Endodermal cell (in vitro differentiated cells): ENCODE data around the gene PBX2. TPM values are rescaled to one million over a fixed set of nuclear protein-coding genes. Genes with fewer than 3 reads are reported as not detected.

Experiments used
- DNase-seq: peaks from one replicate; pipeline ENCODE4 v3.0.0-alpha.2; 2017
- H3K27ac ChIP-seq: 2 replicates; pipeline ENCODE4 v1.5.1; 2013; ENCODE audit warnings: mild to moderate bottlenecking, low read depth, low read length, moderate library complexity
- H3K27me3 ChIP-seq: 2 replicates; pipeline ENCODE4 v1.6.1; 2013; ENCODE audit warnings: mild to moderate bottlenecking, low read length, moderate library complexity; ENCODE audit not compliant: insufficient read depth, control insufficient read depth, poor library complexity, severe bottlenecking
- H3K36me3 ChIP-seq: 2 replicates; pipeline ENCODE4 v1.7.0; 2013; ENCODE audit warnings: mild to moderate bottlenecking, low read length, moderate library complexity; ENCODE audit not compliant: control insufficient read depth, insufficient read depth
- H3K4me1 ChIP-seq: one replicate; pipeline ENCODE4 v1.7.0; 2013; ENCODE audit warnings: low read length; ENCODE audit not compliant: control insufficient read depth, insufficient read depth
- H3K4me3 ChIP-seq: 2 replicates; pipeline ENCODE4 v1.5.1; 2013; ENCODE audit warnings: mild to moderate bottlenecking, low read length, moderate library complexity
- H3K9ac ChIP-seq: 2 replicates; pipeline ENCODE4 v1.6.1; 2013; ENCODE audit warnings: mild to moderate bottlenecking, low read length, moderate library complexity; ENCODE audit not compliant: poor library complexity, severe bottlenecking; ENCODE audit errors: extremely low read depth
- H3K9me3 ChIP-seq: 2 replicates; pipeline ENCODE4 v1.6.1; 2013; ENCODE audit warnings: mild to moderate bottlenecking, low read length, moderate library complexity; ENCODE audit not compliant: control insufficient read depth
- H3K27ac Mint-ChIP-seq: 2 replicates; pipeline ENCODE4 v1.8.0; 2020; ENCODE audit warnings: mixed read lengths
- H3K27me3 Mint-ChIP-seq: 2 replicates; pipeline ENCODE4 v1.8.0; 2021; ENCODE audit warnings: mild to moderate bottlenecking, mixed read lengths; ENCODE audit not compliant: insufficient read depth
- H3K36me3 Mint-ChIP-seq: 2 replicates; pipeline ENCODE4 v1.8.0; 2020; ENCODE audit warnings: low read depth, mixed read lengths
- H3K4me1 Mint-ChIP-seq: 2 replicates; pipeline ENCODE4 v1.8.0; 2020; ENCODE audit warnings: mixed read lengths
- H3K4me3 Mint-ChIP-seq: 2 replicates; pipeline ENCODE4 v1.8.0; 2020; ENCODE audit warnings: mild to moderate bottlenecking, moderate library complexity, mixed read lengths
- H3K9me3 Mint-ChIP-seq: 2 replicates; pipeline ENCODE4 v1.8.0; 2020; ENCODE audit warnings: mild to moderate bottlenecking, mixed read lengths
- WGBS, 2 experiments: methylation state at CpG; one replicate each; pipeline versions ENCODE4 v1.1.5 to v1.1.7; 2013; ENCODE audit warnings: missing lambda C conversion rate in 2 of 2, mixed read lengths in 1 of 2; ENCODE audit not compliant: insufficient coverage in 1 of 2, insufficient read length in 1 of 2; 5-methylcytosine and 5-hydroxymethylcytosine counted together
- total RNA-seq, 2 donors: library from RNA; stranded (reverse); fragmentation: NEBNext Ultra II Directional in 1 of 2; extraction: Animal tissue kit (Norgen Biotek cat#: 25700) in 1 of 2; gene quantifications; 2 replicates in 1 of 2; 3 replicates in 1 of 2; pipeline ENCODE4 v1.2.1, GENCODE V29; 2021
- TF ChIP-seq, protein P1 (sequence below): fragments of 200-600 bp; sonication (generic); conservative IDR thresholded peaks from 2 replicates; pipeline ENCODE4 v1.5.0; 2021; ENCODE audit warnings: antibody characterized with exemption, mild to moderate bottlenecking

Gene PBX2
- total RNA-seq, 2 donors from 2014 or later: 246 to 263 TPM

DNA sequence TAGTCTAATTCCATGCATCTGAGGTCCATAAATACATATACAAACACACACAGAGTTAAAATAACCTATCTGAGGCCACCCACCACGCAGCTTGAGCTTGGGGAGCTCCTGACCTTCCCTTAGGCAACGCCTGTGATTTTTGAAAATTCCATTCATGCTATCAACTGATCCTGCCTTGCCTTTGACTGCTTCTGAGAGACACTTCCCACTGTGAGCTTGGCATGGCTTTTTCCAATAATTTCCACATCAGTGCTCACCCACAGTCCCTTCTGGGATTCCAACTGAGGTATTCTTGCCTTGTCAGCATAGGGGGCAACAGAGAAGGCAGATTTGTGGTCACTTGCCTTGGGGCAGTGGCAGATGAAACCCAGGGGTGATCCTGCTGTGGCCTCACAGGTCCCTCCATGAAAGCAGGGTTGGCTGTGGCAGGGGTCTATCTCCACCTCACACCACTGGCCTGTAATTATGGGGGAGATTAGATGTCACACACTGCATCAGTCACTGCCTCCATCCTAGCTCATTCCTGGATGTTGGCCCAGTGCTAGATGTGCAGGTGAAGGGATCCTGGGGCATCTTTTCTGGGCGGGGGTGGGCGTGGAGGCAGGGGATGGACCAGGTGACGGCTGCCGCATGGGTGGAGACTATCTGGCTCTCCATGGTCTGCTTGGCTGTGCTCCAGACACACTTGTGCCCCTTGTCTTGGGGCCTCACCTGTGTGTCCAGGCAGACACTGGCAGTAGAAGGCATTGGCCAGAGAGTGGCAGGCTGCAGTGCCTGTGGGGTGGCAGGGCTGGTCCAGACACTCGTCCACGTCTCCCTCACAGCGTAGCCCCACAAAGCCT lies 13.6 kb upstream of the PBX2 start:
- TF ChIP-seq, protein P1, sequence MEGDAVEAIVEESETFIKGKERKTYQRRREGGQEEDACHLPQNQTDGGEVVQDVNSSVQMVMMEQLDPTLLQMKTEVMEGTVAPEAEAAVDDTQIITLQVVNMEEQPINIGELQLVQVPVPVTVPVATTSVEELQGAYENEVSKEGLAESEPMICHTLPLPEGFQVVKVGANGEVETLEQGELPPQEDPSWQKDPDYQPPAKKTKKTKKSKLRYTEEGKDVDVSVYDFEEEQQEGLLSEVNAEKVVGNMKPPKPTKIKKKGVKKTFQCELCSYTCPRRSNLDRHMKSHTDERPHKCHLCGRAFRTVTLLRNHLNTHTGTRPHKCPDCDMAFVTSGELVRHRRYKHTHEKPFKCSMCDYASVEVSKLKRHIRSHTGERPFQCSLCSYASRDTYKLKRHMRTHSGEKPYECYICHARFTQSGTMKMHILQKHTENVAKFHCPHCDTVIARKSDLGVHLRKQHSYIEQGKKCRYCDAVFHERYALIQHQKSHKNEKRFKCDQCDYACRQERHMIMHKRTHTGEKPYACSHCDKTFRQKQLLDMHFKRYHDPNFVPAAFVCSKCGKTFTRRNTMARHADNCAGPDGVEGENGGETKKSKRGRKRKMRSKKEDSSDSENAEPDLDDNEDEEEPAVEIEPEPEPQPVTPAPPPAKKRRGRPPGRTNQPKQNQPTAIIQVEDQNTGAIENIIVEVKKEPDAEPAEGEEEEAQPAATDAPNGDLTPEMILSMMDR: no peak
- Mint-ChIP-seq H3K27ac (no peak overlapping the region), H3K27me3 (peaks cover 40% of the 10 kb centered on the region), H3K4me1 (no peaks in the 10 kb centered on the region), H3K9me3 (peaks cover 3% of the 10 kb centered on the region), H3K4me3 (no peak overlapping the region), H3K36me3 (no peaks in the 10 kb centered on the region)
- 57 to 86% methylated on average over 5 to 9 of the region's 9 CpGs for WGBS, 2 experiments
- Histone ChIP-seq H3K36me3 (no peaks in the 10 kb centered on the region), H3K4me1 (no peaks in the 10 kb centered on the region), H3K4me3 (no peak overlapping the region), H3K27me3 (peaks cover 3% of the 10 kb centered on the region), H3K27ac (peak overlapping the region; percentile 38), H3K9ac (no peak overlapping the region), H3K9me3 (no peaks in the 10 kb centered on the region)
- DNase-seq: no peak

DNA sequence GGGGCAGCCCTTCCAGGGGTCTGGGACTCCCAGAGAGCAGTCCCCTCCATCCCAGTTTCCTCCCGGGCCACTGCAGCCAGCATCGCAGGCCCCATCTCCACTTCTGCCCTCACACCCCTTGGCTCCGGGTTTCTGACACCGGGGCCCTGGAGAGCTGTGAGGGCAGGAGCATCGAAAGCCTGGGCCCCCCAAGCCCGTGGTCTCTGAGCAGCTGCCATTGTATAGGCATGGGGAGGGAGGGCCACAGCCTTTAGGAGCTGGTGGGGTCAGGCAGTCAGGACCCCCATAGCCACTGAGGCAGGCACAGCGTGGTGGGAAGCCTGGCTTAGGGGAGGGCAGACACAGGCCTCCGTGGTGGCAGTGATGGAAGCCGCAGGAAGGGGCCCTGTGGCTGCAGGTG lies 12.2 kb upstream of the PBX2 start:
- Mint-ChIP-seq H3K27ac (no peak overlapping the region), H3K4me3 (no peak overlapping the region), H3K27me3 (peaks cover 35% of the 10 kb centered on the region), H3K4me1 (no peaks in the 10 kb centered on the region), H3K36me3 (no peaks in the 10 kb centered on the region), H3K9me3 (peaks cover 3% of the 10 kb centered on the region)
- no peaks in the 10 kb centered on the region for H3K4me1 ChIP-seq
- no peak overlapping the region for H3K27ac ChIP-seq
- DNase-seq: no peak
- TF ChIP-seq, protein P1: no peak
- no peak overlapping the region for H3K4me3 ChIP-seq
- H3K9me3 ChIP-seq: no peaks in the 10 kb centered on the region
- WGBS, 2 experiments: 78 to 89% methylated on average over 5 to 9 of the region's 9 CpGs
- H3K36me3 ChIP-seq: no peaks in the 10 kb centered on the region
- H3K9ac ChIP-seq: no peak overlapping the region
- H3K27me3 ChIP-seq: peaks cover 3% of the 10 kb centered on the region

DNA sequence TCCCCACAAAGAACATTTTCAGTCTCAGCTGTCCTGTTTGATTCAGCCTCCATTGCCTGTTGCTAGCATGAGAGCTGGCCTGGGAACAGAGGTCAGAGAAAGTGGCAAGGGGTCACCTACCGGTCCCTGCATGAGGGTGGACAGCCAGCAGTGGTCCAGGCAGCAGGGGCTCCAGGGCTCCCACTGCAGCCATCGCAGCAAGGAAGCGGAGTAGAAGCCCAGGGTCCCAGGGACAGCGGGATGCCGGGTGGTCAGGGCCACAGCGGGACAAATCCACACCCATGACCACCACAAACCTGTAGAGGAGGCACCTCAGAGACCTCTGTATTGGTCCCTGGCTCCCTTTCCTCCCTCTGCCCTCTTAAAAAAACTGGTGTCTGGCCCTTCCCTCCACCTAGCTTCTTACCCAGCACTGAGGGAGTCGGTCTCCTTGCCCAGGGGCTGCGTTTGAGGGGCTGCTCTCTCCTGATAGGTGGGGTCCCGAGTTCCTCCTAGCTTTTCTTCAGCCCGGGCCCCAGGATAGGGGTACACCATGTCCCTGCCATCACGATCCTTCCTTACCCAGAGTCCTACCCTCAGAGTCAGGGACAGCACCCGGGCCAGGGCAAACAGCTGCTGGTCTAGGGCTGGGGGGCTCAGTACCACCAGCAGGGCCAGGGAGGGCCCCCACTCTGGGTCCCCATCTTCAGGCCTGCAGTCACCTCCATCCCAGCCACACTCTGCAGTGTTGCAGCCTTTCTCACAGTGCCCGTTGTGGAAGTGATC lies 10.9 kb upstream of the PBX2 start:
- WGBS, 2 experiments: 80 to 89% methylated on average over 1 to 13 of the region's 13 CpGs

More for the DNA sequence above, 10.9 kb upstream of the PBX2 start:
- DNase-seq: no peak
- H3K27me3 Mint-ChIP-seq: peaks cover 26% of the 10 kb centered on the region
- no peaks in the 10 kb centered on the region for H3K9me3 Mint-ChIP-seq
- no peaks in the 10 kb centered on the region for H3K4me1 ChIP-seq
- TF ChIP-seq, protein P1: no peak
- H3K4me3 Mint-ChIP-seq: no peak overlapping the region
- no peaks in the 10 kb centered on the region for H3K9me3 ChIP-seq
- H3K27ac Mint-ChIP-seq: no peak overlapping the region
- H3K36me3 Mint-ChIP-seq: no peaks in the 10 kb centered on the region
- H3K4me3 ChIP-seq: no peak overlapping the region
- H3K4me1 Mint-ChIP-seq: no peaks in the 10 kb centered on the region
- H3K9ac ChIP-seq: no peak overlapping the region
- no peaks in the 10 kb centered on the region for H3K27me3 ChIP-seq
- H3K27ac ChIP-seq: no peak overlapping the region
- H3K36me3 ChIP-seq: no peaks in the 10 kb centered on the region
